Measurements from ENCODE around the gene UCKL1. TPM values are rescaled to one million over a fixed set of nuclear protein-coding genes. Genes with fewer than 3 reads are reported as not detected.

Gene UCKL1
- total RNA-seq, 1 donor: 21.0 TPM

GRCh38 chr20:63894358-63895201, 61.6 kb downstream of the UCKL1 start, which contains the start of gene DNAJC5:
Gene DNAJC5 (plus strand): TSS chr20:63895126. CDS start chr20:63928346, 33,220 bp downstream.
- H3K4me1 ChIP-seq (ENCODE audit: insufficient read depth, low read length): peaks cover 21% of the 10 kb centered on the region
- H2AFZ ChIP-seq (ENCODE audit: low read length): peak within 1 kb of the TSS; percentile 51
- H3K27me3 ChIP-seq (ENCODE audit: insufficient read depth, low read length): no peaks in the 10 kb centered on the region
- H3K79me2 ChIP-seq (ENCODE audit: insufficient read depth, low read length): peaks cover 44% of the 10 kb centered on the region
- H3K36me3 ChIP-seq (ENCODE audit: insufficient read depth, low read length): peaks cover 39% of the 10 kb centered on the region
- peak; percentile 100 for DNase-seq (ENCODE audit: insufficient read length, low spot score, missing footprints)
- H3K9me3 ChIP-seq (ENCODE audit: low read depth, low read length): no peaks in the 10 kb centered on the region
- peak within 1 kb of the TSS; percentile 93 for H3K4me2 ChIP-seq (ENCODE audit: insufficient read depth, low read length)
- H4K20me1 ChIP-seq (ENCODE audit: insufficient read depth, low read length): peaks cover 50% of the 10 kb centered on the region
- no peak for TF ChIP-seq CTCF (IDR thresholded peaks at IDR 0.05; ENCODE audit: extremely low read depth, low read depth, low read length)
- peak within 1 kb of the TSS; percentile 81 for H3K4me3 ChIP-seq (ENCODE audit: insufficient read depth, low read length)
- H3K27ac ChIP-seq (ENCODE audit: low read depth, low read length): peak within 1 kb of the TSS; percentile 62

DNA sequence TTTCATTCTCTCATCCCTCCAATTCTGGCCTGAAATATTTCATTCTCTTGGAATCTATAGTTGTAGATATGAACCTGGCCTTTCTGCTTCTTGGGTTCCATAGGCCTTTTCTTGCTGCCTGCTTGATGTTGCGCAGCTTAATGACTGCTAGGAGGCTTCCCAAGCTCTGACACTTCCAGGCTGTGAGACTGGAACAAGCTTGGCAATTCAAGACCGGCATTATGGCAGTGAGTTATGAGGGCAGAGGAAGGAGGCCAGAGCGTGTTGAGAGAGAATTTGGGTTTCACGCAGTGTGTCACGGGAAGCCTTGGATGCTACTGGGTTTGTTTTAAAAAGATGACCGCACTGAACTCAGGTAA, 62.2 kb downstream of the UCKL1 start:
- Histone ChIP-seq H3K36me3 (ENCODE audit: insufficient read depth, low read length) (peaks cover 44% of the 10 kb centered on the region), H3K27me3 (ENCODE audit: insufficient read depth, low read length) (no peaks in the 10 kb centered on the region), H3K27ac (ENCODE audit: low read depth, low read length) (no peak overlapping the region), H3K4me3 (ENCODE audit: insufficient read depth, low read length) (peak overlapping the region; percentile 81), H3K79me2 (ENCODE audit: insufficient read depth, low read length) (peaks cover 43% of the 10 kb centered on the region), H2AFZ (ENCODE audit: low read length) (no peak overlapping the region), H3K9me3 (ENCODE audit: low read depth, low read length) (no peaks in the 10 kb centered on the region), H3K4me2 (ENCODE audit: insufficient read depth, low read length) (peak overlapping the region; percentile 93), H3K4me1 (ENCODE audit: insufficient read depth, low read length) (peaks cover 21% of the 10 kb centered on the region), H4K20me1 (ENCODE audit: insufficient read depth, low read length) (peaks cover 50% of the 10 kb centered on the region)
- no peak for TF ChIP-seq CTCF (IDR thresholded peaks at IDR 0.05; ENCODE audit: extremely low read depth, low read depth, low read length)
- no peak for DNase-seq (ENCODE audit: insufficient read length, low spot score, missing footprints)

GRCh38 chr20:63892402-63892801, 63.8 kb downstream of the UCKL1 start:
- peaks cover 21% of the 10 kb centered on the region for H3K4me1 ChIP-seq (ENCODE audit: insufficient read depth, low read length)
- H3K79me2 ChIP-seq (ENCODE audit: insufficient read depth, low read length): peaks cover 39% of the 10 kb centered on the region
- peaks cover 45% of the 10 kb centered on the region for H4K20me1 ChIP-seq (ENCODE audit: insufficient read depth, low read length)
- no peaks in the 10 kb centered on the region for H3K27me3 ChIP-seq (ENCODE audit: insufficient read depth, low read length)
- no peak overlapping the region for H3K27ac ChIP-seq (ENCODE audit: low read depth, low read length)
- peaks cover 49% of the 10 kb centered on the region for H3K36me3 ChIP-seq (ENCODE audit: insufficient read depth, low read length)
- H3K4me3 ChIP-seq (ENCODE audit: insufficient read depth, low read length): no peak overlapping the region
- no peak for TF ChIP-seq CTCF (IDR thresholded peaks at IDR 0.05; ENCODE audit: extremely low read depth, low read depth, low read length)
- no peaks in the 10 kb centered on the region for H3K9me3 ChIP-seq (ENCODE audit: low read depth, low read length)
- no peak overlapping the region for H3K4me2 ChIP-seq (ENCODE audit: insufficient read depth, low read length)
- peak; percentile 62 for DNase-seq (ENCODE audit: insufficient read length, low spot score, missing footprints)
- H2AFZ ChIP-seq (ENCODE audit: low read length): no peak overlapping the region
